Mesenchymal stem cell (in vitro differentiated cells and primary cell): ENCODE results near the gene MUC5AC.

Experiments used
- DNase-seq: peaks from one replicate; pipeline ENCODE4 v3.0.0-alpha.2; 2013
- H2AFZ ChIP-seq: one replicate; pipeline ENCODE4 v1.6.1; 2013; ENCODE audit warnings: low read depth, mild to moderate bottlenecking, control low read depth, inconsistent platforms, low read length, moderate library complexity
- H2AK5ac ChIP-seq: 2 replicates; pipeline ENCODE4 v1.6.1; 2013; ENCODE audit warnings: low read length, moderate library complexity, mild to moderate bottlenecking, inconsistent platforms; ENCODE audit not compliant: severe bottlenecking
- H2BK120ac ChIP-seq: one replicate; pipeline ENCODE4 v1.6.1; 2013; ENCODE audit warnings: low read depth, mild to moderate bottlenecking, inconsistent platforms, low read length, moderate library complexity
- H2BK12ac ChIP-seq, 2 experiments: one replicate each; pipeline ENCODE4 v1.6.1; 2013; ENCODE audit warnings: inconsistent platforms in 2 of 2, low read length in 2 of 2, mild to moderate bottlenecking in 2 of 2, moderate library complexity in 2 of 2, control low read depth in 1 of 2
- H2BK15ac ChIP-seq: one replicate; pipeline ENCODE4 v1.6.1; 2013; ENCODE audit warnings: mild to moderate bottlenecking, low read depth, inconsistent platforms; ENCODE audit not compliant: poor library complexity, severe bottlenecking
- H2BK5ac ChIP-seq: 2 replicates; pipeline ENCODE4 v1.6.1; 2013; ENCODE audit warnings: low read depth, mild to moderate bottlenecking, low read length, control low read depth, inconsistent platforms; ENCODE audit not compliant: poor library complexity, severe bottlenecking
- H3K14ac ChIP-seq, 2 experiments: one replicate each; pipeline ENCODE4 v1.6.1; 2013; ENCODE audit warnings: inconsistent platforms in 2 of 2, low read length in 2 of 2, control low read depth in 1 of 2, mild to moderate bottlenecking in 1 of 2, moderate library complexity in 1 of 2
- H3K18ac ChIP-seq, 2 experiments: one replicate each; pipeline ENCODE4 v1.6.1; 2013; ENCODE audit warnings: inconsistent platforms in 2 of 2, low read length in 2 of 2, control low read depth in 1 of 2, low read depth in 1 of 2, mild to moderate bottlenecking in 1 of 2
- H3K23ac ChIP-seq, 2 experiments: one replicate each; pipeline ENCODE4 v1.6.1; 2013; ENCODE audit warnings: inconsistent platforms in 2 of 2, low read length in 2 of 2, mild to moderate bottlenecking in 2 of 2, moderate library complexity in 2 of 2, control low read depth in 1 of 2
- H3K27ac ChIP-seq: 2 replicates; pipeline ENCODE4 v1.5.1; 2013; ENCODE audit warnings: mild to moderate bottlenecking, moderate library complexity, low read length, control low read depth, inconsistent platforms; ENCODE audit not compliant: poor library complexity, severe bottlenecking
- H3K27me3 ChIP-seq, 2 experiments: 2 replicates each; pipeline versions ENCODE4 v1.6.1 to v1.7.0; 2013; ENCODE audit warnings: low read length in 2 of 2, mild to moderate bottlenecking in 2 of 2, moderate library complexity in 2 of 2, control low read depth in 1 of 2, inconsistent platforms in 1 of 2; ENCODE audit not compliant: control insufficient read depth in 1 of 2, insufficient read depth in 1 of 2
- H3K36me3 ChIP-seq, 2 experiments: 2 replicates each; pipeline versions ENCODE4 v1.6.1 to v1.7.0; 2013; ENCODE audit warnings: low read length in 2 of 2, control low read depth in 1 of 2, inconsistent platforms in 1 of 2, low read depth in 1 of 2, mild to moderate bottlenecking in 1 of 2; ENCODE audit not compliant: insufficient read depth in 2 of 2, control insufficient read depth in 1 of 2
- H3K4ac ChIP-seq, 2 experiments: one replicate each; pipeline ENCODE4 v1.6.1; 2013; ENCODE audit warnings: inconsistent platforms in 2 of 2, low read length in 2 of 2, mild to moderate bottlenecking in 2 of 2, moderate library complexity in 2 of 2, control low read depth in 1 of 2, low read depth in 1 of 2
- H3K4me1 ChIP-seq: 2 replicates; pipeline ENCODE4 v1.6.1; 2013; ENCODE audit warnings: low read depth, low read length, control low read depth; ENCODE audit not compliant: control insufficient read depth, insufficient read depth
- H3K4me2 ChIP-seq: 2 replicates; pipeline ENCODE4 v1.6.1; 2013; ENCODE audit warnings: low read length, mild to moderate bottlenecking, inconsistent platforms; ENCODE audit not compliant: poor library complexity, severe bottlenecking
- H3K4me3 ChIP-seq, 2 experiments: 2 replicates each; pipeline versions ENCODE4 v1.5.1 to v1.7.0; 2013; ENCODE audit warnings: low read length in 2 of 2, mild to moderate bottlenecking in 2 of 2, control low read depth in 1 of 2, low read depth in 1 of 2; ENCODE audit not compliant: insufficient read depth in 1 of 2
- H3K79me1 ChIP-seq: replicated peaks from 2 replicates; pipeline ENCODE4 v1.6.1; 2013; ENCODE audit warnings: mild to moderate bottlenecking, control low read depth, low read length, inconsistent platforms; ENCODE audit not compliant: poor library complexity, severe bottlenecking
- H3K9ac ChIP-seq: 2 replicates; pipeline ENCODE4 v1.7.0; 2013; ENCODE audit warnings: mild to moderate bottlenecking, low read length, moderate library complexity
- H3K9me3 ChIP-seq: 2 replicates; pipeline ENCODE4 v1.7.0; 2013; ENCODE audit warnings: mild to moderate bottlenecking, low read length; ENCODE audit not compliant: control insufficient read depth
- H4K8ac ChIP-seq: one replicate; pipeline ENCODE4 v1.6.1; 2013; ENCODE audit warnings: inconsistent platforms, mild to moderate bottlenecking, low read length, moderate library complexity
- H4K91ac ChIP-seq: one replicate; pipeline ENCODE4 v1.6.1; 2013; ENCODE audit warnings: mild to moderate bottlenecking, low read length, inconsistent platforms
- WGBS: methylation state at CpG from one replicate; pipeline ENCODE4 v1.1.7; 2013; ENCODE audit warnings: mixed read lengths; 5-methylcytosine and 5-hydroxymethylcytosine counted together

MUC5AC gene

DNA sequence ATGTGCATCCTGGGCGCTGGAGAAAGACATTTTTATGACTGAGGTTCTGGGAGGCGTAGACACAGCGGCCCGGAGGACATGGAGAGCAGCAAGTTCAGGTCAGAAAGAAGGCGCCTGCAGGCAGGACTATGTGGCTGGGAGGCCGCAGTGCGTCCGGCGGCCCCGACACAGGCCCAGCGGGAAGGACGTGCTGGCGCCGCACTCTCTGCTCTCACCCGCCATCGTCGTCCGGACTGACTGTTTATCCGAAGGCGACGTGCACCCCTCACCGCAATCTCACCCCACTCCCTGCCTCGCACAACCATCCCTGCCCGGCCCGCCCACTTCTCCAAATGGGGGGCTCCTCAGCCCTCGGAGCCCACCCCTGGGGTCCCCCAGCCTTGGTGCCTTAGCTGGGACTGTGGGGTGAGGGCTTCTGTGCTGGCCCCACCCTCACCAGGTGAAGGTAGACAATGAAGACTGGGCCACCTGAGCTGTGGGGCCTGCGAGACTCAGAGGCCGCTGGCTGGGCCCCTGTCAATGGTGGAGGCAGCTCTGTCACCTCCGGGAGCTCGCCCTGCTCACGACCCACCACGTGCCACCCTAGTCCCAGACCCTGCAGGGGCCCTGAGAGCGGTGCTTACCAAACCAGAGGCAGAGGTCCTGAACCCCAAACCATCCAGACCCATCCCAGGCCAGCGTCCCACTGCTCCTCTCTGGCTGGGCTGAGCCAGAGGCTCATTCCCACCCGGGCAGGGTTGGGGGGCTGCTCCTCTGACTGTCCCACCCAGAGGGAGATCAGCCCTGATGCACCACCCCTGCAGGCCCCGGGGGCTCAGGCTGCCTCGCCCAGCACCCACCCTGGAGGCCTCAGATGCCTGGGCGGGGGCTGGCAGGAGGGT, 48.9 kb downstream of the MUC5AC start:
- Histone ChIP-seq H4K8ac (no peak overlapping the region), H3K4me2 (no peak overlapping the region), H3K9me3 (peaks cover 23% of the 10 kb centered on the region), H3K27ac (no peak overlapping the region), H3K79me1 (no peaks in the 10 kb centered on the region), H2BK120ac (no peak overlapping the region), H2BK12ac (no peak overlapping the region), H3K4ac (no peak overlapping the region), H3K4me3 (no peak overlapping the region), H3K9ac (no peak overlapping the region), H3K4me1 (peaks cover 13% of the 10 kb centered on the region), H2AK5ac (no peak overlapping the region), H3K27me3 (peaks cover 0 to 46% of the 10 kb centered on the region in 2 experiments), H3K18ac (no peak overlapping the region), H4K91ac (no peak overlapping the region), H2AFZ (no peak overlapping the region), H3K36me3 (no peaks in the 10 kb centered on the region), H3K23ac (no peak overlapping the region), H3K14ac (no peak overlapping the region), H2BK15ac (no peak overlapping the region), H2BK5ac (no peak overlapping the region)
- DNase-seq: no peak
- 84% methylated on average over 31 of the region's 38 CpGs for WGBS

DNA sequence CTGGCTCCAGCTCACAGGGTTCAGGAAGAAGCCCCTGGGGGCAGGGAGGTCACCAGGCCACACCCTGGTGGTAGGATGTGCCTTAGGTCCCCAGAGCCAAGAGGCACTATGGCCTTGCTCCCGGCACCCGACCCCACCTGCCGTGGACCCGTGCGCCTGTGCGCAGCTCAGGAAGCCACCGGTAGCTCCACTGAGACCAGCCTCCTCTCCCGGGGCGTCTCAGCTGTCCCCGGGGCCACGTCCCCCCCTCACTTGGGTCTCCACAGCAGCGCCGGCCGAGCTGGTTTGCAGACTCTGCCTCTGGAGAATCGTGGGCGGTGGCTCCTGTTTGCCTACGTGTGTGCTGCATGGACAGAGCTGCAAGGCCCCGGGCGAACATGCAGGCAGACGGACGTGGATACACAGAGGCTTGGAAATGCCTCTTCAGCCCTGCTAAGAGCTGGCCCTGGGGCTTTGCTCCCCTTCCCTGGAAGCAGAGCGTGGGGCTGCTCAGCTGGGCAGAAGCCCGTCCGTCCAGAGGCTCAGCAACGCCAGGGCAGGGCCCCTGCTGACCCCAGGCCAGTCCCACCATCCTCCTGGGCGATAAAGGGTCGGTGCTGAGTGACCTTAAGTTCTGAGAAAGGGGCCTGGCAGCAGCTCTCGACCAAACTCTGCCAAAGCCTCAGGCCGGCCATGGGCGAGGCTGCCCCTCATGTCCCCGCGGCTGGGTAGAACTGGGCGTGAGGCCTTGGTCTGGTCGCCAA, 49.8 kb downstream of the MUC5AC start:
- Histone ChIP-seq H2BK120ac (no peak overlapping the region), H3K27me3 (peaks cover 0 to 36% of the 10 kb centered on the region in 2 experiments), H4K91ac (no peak overlapping the region), H3K4ac (no peak overlapping the region), H2BK5ac (no peak overlapping the region), H2BK12ac (no peak overlapping the region), H4K8ac (no peak overlapping the region), H3K9ac (no peak overlapping the region), H3K14ac (no peak overlapping the region), H2BK15ac (no peak overlapping the region), H3K9me3 (peaks cover 32% of the 10 kb centered on the region), H3K79me1 (no peaks in the 10 kb centered on the region), H3K4me1 (peaks cover 13% of the 10 kb centered on the region), H2AFZ (no peak overlapping the region), H3K4me3 (no peak overlapping the region), H3K18ac (no peak overlapping the region), H3K36me3 (no peaks in the 10 kb centered on the region), H3K23ac (no peak overlapping the region), H3K4me2 (no peak overlapping the region), H3K27ac (no peak overlapping the region), H2AK5ac (no peak overlapping the region)
- no peak for DNase-seq
- WGBS: 87% methylated on average over 34 of the region's 34 CpGs

DNA sequence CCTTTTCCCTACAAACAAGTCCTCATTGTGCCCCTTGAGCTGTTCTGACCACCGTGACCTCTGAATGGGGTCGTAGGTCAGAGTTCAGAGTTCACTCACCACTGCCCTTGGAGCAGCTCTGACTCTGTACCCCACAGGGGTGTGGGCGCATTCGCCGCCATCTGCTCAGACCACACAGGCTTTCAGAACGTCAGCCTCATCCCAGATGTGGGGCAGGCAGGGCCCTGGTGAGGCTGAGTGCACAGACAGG, 50.3 kb downstream of the MUC5AC start:
- Histone ChIP-seq H3K4me1 (peaks cover 10% of the 10 kb centered on the region), H2AFZ (no peak overlapping the region), H3K9ac (no peak overlapping the region), H3K4me3 (no peak overlapping the region), H2BK120ac (no peak overlapping the region), H2BK5ac (no peak overlapping the region), H2BK15ac (no peak overlapping the region), H2BK12ac (no peak overlapping the region), H3K4ac (no peak overlapping the region), H4K91ac (no peak overlapping the region), H3K27me3 (peaks cover 0 to 35% of the 10 kb centered on the region in 2 experiments), H3K18ac (no peak overlapping the region), H4K8ac (no peak overlapping the region), H3K27ac (no peak overlapping the region), H3K14ac (no peak overlapping the region), H3K23ac (no peak overlapping the region), H3K36me3 (no peaks in the 10 kb centered on the region), H2AK5ac (no peak overlapping the region), H3K4me2 (no peak overlapping the region), H3K9me3 (peaks cover 36% of the 10 kb centered on the region), H3K79me1 (no peaks in the 10 kb centered on the region)
- WGBS: 72% methylated on average over 6 of the region's 6 CpGs
- DNase-seq: no peak

DNA sequence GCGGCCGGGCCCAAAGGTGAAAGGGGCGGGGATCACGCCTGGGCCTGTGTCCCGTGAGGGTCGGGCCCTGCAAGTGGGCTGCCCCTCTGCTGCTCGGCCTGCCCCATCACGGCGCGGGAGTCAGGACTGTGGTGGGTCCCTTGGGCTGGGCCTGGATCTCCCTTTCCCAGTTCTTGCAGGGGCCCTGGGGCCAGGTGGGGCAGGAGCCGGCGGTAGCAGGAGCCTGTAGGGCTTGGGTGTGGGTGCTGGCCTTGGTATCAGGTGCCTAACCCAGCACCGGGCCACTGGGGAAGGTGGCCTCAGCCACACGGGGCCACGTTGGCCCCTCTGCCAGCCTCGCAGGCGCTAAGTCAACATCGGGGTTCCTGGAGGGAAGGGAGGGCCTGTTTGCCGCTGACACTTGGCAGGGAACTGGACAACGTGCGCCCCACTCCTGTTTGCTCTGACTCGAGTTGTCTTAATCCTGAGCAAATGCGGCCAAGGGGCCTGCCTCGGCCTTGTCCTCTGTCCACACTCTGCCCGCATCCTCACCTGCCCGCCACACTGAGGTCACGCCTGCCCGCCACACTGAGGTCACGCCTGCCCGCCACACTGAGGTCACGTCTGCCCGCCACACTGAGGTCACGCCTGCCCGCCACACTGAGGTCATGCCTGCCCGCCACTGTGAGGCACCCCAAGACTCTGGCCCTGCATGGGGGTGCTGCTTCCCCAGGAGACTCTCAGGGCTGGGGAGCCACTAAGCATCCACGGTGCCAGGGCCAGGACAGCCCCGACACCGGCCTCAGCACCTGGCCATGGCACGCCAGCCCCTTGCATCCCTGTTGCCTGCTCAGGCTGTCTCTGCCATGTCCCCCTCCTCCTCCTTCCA, 50.9 kb downstream of the MUC5AC start:
- Histone ChIP-seq H3K27me3 (peaks cover 0 to 30% of the 10 kb centered on the region in 2 experiments), H2BK120ac (no peak overlapping the region), H3K4me3 (no peak overlapping the region), H3K79me1 (no peaks in the 10 kb centered on the region), H3K14ac (no peak overlapping the region), H3K9me3 (peaks cover 42% of the 10 kb centered on the region), H3K36me3 (no peaks in the 10 kb centered on the region), H3K9ac (no peak overlapping the region), H2BK12ac (no peak overlapping the region), H3K4me1 (peaks cover 5% of the 10 kb centered on the region), H3K4ac (no peak overlapping the region), H3K23ac (no peak overlapping the region), H3K27ac (no peak overlapping the region), H2BK15ac (no peak overlapping the region), H2AK5ac (no peak overlapping the region), H3K18ac (no peak overlapping the region), H4K91ac (no peak overlapping the region), H3K4me2 (no peak overlapping the region), H2BK5ac (no peak overlapping the region), H2AFZ (no peak overlapping the region), H4K8ac (no peak overlapping the region)
- no peak for DNase-seq
- 94% methylated on average over 39 of the region's 39 CpGs for WGBS
